Measurements from ENCODE around the gene ZFYVE27.

Gene ZFYVE27

DNA sequence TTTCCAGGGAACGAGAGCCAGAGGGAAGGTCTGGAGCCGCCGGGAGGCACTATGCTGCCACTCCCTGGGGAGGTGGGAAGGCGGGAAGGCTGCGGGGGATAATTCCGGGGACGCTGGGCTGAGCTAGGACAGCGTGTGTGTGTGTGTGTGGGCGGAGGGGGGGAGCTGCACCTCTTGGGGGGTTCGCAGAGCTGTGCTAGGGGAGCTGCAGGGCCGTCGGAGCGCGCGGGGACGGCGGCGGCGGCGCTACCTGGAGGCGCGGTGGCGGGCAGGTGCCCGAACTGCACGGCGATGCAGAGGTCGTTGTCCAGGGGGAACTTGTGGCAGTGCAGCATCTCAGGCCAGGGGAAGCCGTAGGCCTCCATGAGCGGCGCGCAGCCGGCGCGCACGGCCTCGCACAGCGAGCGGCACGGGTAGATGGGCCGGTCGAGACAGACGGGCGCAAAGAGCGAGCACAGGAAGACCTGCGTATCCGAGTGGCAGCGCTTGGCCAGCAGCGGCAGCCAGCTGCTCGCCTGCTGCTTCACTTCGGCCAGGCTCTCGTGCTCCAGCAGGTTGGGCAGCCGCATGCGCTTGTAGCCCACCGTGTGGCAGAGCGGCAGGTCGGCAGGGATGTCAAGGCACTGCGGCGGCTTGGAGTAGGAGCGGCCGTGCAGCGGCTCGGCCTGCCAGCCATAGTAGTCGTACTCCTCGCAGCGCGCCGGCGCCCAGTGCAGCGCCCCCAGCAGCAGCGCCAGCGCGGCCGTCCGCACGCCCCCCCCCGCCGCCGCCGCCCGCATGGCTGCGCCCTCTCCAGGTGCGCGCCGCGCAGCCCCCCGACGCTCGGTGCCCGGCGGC is 34.3 kb downstream of the ZFYVE27 start:
- no peak for DNase-seq

- no peak for DNase-seq
These were observed 35.2 kb downstream of the ZFYVE27 start, which contains the start of gene SFRP5 for GRCh38 chr10:97771913-97772823. TSS of gene SFRP5 (minus strand) at chr10:97771999. CDS start at chr10:97771833, 166 bp downstream.

- DNase-seq, result no peak
These were observed 36.2 kb downstream of the ZFYVE27 start for GRCh38 chr10:97773096-97773495.

GRCh38 chr10:97774811-97775294 is 37.9 kb downstream of the ZFYVE27 start:
- no peak for DNase-seq

- no peak for DNase-seq
These were observed 40.2 kb downstream of the ZFYVE27 start for GRCh38 chr10:97777143-97777542.

GRCh38 chr10:97778452-97779302 is 41.7 kb downstream of the ZFYVE27 start:
- DNase-seq, result no peak

- DNase-seq, result no peak
These were observed 42.6 kb downstream of the ZFYVE27 start for GRCh38 chr10:97779492-97779891.

DNA sequence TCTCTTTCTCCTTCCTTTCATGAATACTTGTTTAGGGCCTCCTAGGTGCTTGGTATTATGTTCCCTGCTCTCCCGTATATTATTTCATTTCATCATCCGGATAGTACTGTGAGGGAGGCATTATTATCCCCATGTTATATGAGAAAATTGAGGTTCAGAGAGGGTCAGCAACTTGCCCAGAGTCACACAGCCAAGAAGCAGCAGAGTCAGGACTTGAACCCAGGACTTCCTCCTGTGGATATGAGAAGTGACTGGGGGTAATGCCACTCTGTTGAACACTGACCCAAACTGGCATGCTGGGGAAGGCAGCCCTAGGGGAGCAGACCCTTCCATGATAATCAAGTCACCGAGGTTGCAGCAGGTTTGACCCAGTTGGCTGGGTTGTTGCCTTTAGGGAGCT is 43.0 kb downstream of the ZFYVE27 start:
- DNase-seq, result no peak

DNA sequence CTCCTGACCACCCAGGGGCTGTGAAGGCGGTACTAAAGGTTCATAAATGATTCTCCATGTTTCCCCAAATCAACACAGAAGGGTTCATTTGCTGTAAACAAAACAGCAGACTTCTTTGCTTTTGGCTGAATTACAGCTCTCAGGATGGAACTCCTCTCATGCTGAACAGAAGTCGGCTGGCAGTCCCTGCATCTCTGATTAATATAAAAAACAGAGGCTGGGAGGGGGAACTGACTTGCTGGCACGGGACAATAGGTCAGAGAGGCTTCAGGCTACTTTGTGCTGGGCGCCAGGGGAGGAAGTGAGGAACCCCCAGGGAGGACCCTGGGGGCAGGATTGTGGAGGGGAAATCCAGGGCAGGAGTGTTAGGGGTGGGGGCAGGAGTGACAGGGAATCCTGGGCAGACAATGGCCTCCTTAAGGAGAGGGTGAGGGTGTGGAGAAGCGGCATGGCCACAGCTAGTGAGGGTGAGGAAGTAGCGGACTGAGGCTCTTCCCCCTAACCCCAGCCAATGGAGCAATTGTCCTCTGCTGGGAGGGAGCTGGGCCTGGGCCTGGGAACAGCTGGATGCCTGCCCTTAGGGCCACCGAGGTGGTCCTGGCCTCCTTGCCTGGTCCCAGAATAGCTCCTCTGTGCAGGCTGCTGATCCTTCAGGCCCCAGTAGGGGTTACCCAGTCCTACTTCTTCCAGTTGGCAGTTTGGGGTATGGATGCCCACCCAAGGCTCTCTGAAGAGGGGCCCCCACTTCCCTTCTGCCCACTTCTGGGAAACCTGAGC is 44.1 kb downstream of the ZFYVE27 start:
- peak; percentile 62 for DNase-seq

- no peak for DNase-seq
These were observed 44.8 kb downstream of the ZFYVE27 start for GRCh38 chr10:97781618-97782331.

DNA sequence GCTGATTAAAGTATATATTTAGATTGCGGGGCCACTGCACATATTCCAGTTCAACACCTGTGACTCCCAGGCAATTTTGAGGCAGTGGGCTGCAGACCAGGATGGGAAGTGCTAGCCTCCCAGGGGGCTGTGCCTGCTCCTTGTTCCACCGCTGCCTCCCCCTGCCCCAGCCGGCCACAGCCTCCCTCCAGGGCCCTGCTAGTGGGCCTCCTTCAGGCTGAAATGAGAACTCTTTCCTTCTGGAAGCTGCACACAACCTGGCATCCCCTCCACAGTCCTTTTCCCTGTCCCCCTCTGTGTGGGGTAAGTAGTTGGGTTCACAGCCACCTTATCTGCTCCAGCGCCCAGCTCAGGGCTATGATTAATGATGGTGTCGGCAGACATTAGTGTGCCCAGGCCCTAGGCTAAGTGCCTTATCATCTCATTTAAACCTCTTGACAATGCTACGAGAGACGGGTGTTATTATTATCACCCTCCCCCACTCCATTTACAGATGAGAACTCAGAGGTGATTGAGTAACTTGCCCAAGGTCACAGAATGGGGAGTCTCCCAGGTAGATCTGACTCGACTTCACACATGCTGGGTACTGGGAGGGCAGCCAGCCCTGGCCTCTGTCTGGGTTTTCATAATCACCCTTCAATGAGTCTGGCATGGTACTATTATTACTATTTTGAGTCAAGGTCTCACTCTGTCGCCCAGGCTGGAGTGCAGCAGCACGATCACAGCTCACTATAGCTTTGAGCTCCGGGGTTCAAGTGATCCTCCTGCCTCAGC is 45.7 kb downstream of the ZFYVE27 start:
- no peak for DNase-seq

DNA sequence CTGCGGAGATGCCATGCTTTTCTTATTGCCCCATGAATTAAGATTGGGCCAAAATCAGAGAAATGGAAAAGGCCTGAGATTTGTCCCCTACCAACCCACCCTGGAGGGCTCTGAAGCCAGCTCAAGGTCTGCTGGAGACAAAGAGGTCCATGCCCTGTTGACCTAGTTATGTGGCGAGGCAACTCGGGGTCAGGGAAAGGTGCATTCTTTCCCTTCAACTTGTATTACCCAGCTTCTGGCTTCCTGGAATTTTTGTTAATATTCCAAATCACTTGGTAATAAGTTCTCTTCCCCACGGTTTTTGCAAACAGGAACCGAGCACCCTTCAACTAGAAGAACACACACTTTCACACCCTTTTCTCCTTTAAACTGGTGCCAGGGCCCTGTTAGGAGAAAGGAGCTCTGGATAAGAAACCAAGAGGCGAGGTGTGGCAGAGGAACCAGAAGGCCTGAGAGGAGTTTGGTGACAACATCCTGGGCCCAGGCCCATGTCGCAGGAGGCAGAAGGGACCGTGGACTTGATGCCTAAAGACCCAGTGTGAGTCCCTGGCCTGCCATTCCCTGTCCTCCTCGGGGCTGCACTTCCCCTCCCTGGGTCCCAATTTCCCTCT is 47.4 kb downstream of the ZFYVE27 start:
- no peak for DNase-seq

DNA sequence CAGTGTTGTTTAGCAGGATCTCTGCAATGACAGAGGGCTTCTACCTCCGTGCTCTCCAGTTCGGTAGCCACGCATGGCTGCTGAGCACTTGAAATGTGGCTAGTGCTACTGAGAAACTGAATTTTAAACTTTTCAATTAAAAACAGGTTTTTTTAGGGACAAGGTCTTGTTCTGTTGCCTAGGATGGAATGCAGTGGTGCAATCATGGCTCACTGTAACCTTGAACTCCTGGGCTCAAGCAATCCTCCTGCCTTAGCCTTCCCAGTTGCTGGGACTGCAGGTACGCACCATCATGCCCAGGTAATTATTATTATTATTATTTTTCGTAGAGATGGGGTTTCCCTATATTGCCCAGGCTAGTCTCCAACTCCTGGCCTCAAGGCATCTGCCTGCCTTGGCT is 48.3 kb downstream of the ZFYVE27 start:
- DNase-seq, result no peak

DNA sequence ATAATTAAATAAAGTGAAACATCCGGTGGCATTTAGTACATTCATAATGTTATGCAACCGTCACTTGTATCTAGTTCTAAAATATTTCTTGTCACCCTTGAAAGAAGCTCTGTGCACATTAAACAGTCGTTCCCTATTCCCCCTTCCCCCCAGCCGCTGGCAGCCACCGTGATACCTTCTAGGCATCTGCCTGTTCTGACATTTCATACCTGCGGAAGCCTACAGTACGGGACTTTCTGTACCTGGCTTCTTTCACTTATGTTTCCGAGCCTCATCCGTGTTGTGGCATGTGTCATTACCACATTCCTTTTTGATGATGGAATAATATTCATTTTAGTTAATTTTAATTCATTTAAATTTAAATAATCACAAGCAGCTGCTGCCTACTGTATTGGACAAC is 48.8 kb downstream of the ZFYVE27 start:
- DNase-seq, result no peak

DNA sequence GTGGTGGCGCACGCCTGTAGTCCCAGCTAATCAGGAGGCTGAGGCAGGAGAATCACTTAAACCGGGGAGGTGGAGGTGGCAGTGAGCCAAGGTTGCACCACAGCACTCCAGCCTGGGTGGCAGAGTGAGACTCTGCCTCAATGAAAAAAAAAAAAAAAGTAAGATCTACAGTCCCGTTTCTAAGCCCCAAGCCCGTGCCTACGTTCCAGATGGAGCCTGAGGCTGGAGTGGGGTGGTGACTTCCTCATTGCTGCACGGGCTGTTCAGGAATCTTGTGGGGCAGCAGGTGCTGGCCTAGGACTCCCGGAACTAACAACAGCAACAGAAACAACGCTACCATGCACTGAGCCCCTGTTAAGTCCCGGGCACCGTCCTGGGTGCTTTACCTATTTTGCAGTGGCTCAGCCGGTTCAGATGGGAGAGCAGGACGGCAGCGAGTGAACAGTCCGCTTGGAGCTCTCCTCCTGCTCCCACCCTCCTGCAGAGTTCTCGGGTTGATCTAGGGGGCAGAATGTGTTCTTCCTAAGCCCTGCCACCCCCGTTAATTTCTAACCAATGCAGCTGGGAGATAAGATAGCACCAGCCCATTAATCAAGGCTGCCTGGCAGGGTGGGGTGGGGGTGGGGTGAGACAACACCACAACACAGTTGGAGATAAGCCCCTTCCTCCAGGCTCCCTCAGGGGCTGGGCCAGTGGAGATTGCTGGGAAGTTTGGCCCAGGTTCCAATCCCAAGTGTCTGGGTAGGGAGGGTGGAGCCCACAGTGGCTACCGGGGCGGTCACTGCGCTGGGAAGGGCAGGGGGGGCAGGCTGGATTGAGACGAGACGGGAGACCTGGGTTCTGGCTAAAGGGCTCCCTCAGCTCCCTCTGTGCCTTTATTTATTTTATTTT is 51.9 kb downstream of the ZFYVE27 start:
- DNase-seq, result no peak

GRCh38 chr10:97789770-97790397 is 53.0 kb downstream of the ZFYVE27 start:
- DNase-seq, result no peak

GRCh38 chr10:97791824-97792721 is 55.1 kb downstream of the ZFYVE27 start:
- DNase-seq, result peak; percentile 63
